K562 (cell line): ENCODE results near the gene RGS3. TPM values are rescaled to one million over a fixed set of nuclear protein-coding genes. Genes with fewer than 3 reads are reported as not detected.

Experiments used
- ATAC-seq: fragments of 200-7000 bp; cut with Tn5 transposase; 3 replicates; pipeline ENCODE4 v1.9.1; 2020; ENCODE audit warnings: moderate library complexity
- BruUV-seq: library from RNA; stranded (reverse); fragments of 400-500 nt; replicated peaks from 2 replicates; lab custom pipeline; 2021; lab: Mats Ljungman, UMichigan
- CTCF ChIA-PET: fragments of 300-600 bp; formaldehyde crosslinking; extraction: SDS; loops from one replicate; lab custom pipeline; 2021; ENCODE audit warnings: low intra/inter-chr PET ratio; lab: Yijun Ruan, JAX
- POLR2A ChIA-PET: fragments of 300-600, 350-650 bp; sonication (Branson Sonifier 250); formaldehyde crosslinking; extraction: SDS; loops from one replicate; lab custom pipeline; 2021; ENCODE audit warnings: antibody characterized with exemption, inconsistent platforms; lab: Yijun Ruan, JAX
- DNase-seq, 4 experiments: peaks; one replicate each; pipeline versions ENCODE4 v3.0.0 to v3.0.0-alpha.2; 2011 to 2018; ENCODE audit warnings: low spot score in 3 of 4, mixed read lengths in 3 of 4; ENCODE audit errors: extremely low read depth in 1 of 4
- FAIRE-seq: peaks from 2 replicates; lab custom pipeline; 2011; peaks lifted over from hg19 to GRCh38; lab: Jason Lieb, UNC
- H2AFZ ChIP-seq: 2 replicates; pipeline ENCODE4 v1.6.0; 2011; ENCODE audit warnings: low read depth, low read length, control low read depth, inconsistent platforms
- H3K27ac ChIP-seq: fragments of 200-600 bp; 3 replicates; pipeline ENCODE4 v1.8.0; 2011; ENCODE audit warnings: low read depth, mild to moderate bottlenecking, control low read depth, inconsistent platforms, low read length, moderate library complexity, mixed read lengths; ENCODE audit errors: extremely low read depth
- H3K27me3 ChIP-seq, 2 experiments: fragments of 300-600 bp in 1 of 2; 2 replicates in 1 of 2; 3 replicates in 1 of 2; pipeline versions ENCODE4 v1.6.0 to v1.8.0; 2011; ENCODE audit warnings: inconsistent platforms in 2 of 2, low read length in 2 of 2, mild to moderate bottlenecking in 1 of 2, mixed read lengths in 1 of 2, moderate library complexity in 1 of 2; ENCODE audit not compliant: control insufficient read depth in 2 of 2, insufficient read depth in 2 of 2
- H3K36me3 ChIP-seq: fragments of 300-600 bp; 3 replicates; pipeline ENCODE4 v1.8.0; 2011; ENCODE audit warnings: mild to moderate bottlenecking, low read length, inconsistent platforms; ENCODE audit not compliant: control insufficient read depth, insufficient read depth
- H3K4me1 ChIP-seq, 2 experiments: fragments of 200-600 bp in 1 of 2; replicated peaks in 1 of 2; 2 replicates in 1 of 2; 3 replicates in 1 of 2; pipeline versions ENCODE4 v1.5.1 to v1.8.0; 2011; ENCODE audit warnings: inconsistent platforms in 2 of 2, low read length in 2 of 2, mild to moderate bottlenecking in 1 of 2, mixed read lengths in 1 of 2, moderate library complexity in 1 of 2; ENCODE audit not compliant: control insufficient read depth in 2 of 2, insufficient read depth in 2 of 2
- H3K4me2 ChIP-seq: 2 replicates; pipeline ENCODE4 v1.6.1; 2011; ENCODE audit warnings: low read length, control low read depth, inconsistent platforms, mixed read lengths; ENCODE audit not compliant: insufficient read depth
- H3K4me3 ChIP-seq: fragments of 200-600 bp; sonication (generic), shearing (Covaris generic); 2 replicates; pipeline ENCODE4 v1.5.1; 2016; ENCODE audit warnings: control low read depth, inconsistent platforms
- H3K79me2 ChIP-seq: fragments of 200-600 bp; 3 replicates; pipeline ENCODE4 v1.8.0; 2011; ENCODE audit warnings: low read length, inconsistent platforms; ENCODE audit not compliant: control insufficient read depth, insufficient read depth
- H3K9ac ChIP-seq, 2 experiments: 2 replicates each; pipeline versions ENCODE4 v1.6.0 to v1.6.1; 2011; ENCODE audit warnings: low read depth in 2 of 2, low read length in 2 of 2, control low read depth in 1 of 2, inconsistent platforms in 1 of 2, mild to moderate bottlenecking in 1 of 2, mixed read lengths in 1 of 2; ENCODE audit not compliant: insufficient read depth in 1 of 2
- H3K9me1 ChIP-seq: one replicate; pipeline ENCODE4 v1.6.0; 2011; ENCODE audit warnings: inconsistent platforms, mild to moderate bottlenecking, low read length, moderate library complexity; ENCODE audit not compliant: control insufficient read depth, insufficient read depth
- H3K9me3 ChIP-seq: replicated peaks from 2 replicates; pipeline ENCODE4 v1.5.1; 2011; ENCODE audit warnings: low read depth, low read length, inconsistent platforms; ENCODE audit not compliant: control insufficient read depth, insufficient read depth
- H4K20me1 ChIP-seq: replicated peaks from 2 replicates; pipeline ENCODE4 v1.6.1; 2011; ENCODE audit warnings: low read length, inconsistent platforms, mixed read lengths; ENCODE audit not compliant: control insufficient read depth, insufficient read depth
- BRD9 ChIP-seq: fragments of 450-650 bp; IDR thresholded peaks from 2 replicates; pipeline ENCODE4 v1.6.1; 2018; ENCODE audit warnings: low read depth; ENCODE audit not compliant: partially characterized antibody
- ERF ChIP-seq: fragments of 450-650 bp; formaldehyde crosslinking; IDR thresholded peaks from 2 replicates; pipeline ENCODE4 v1.4.0; 2020; ENCODE audit warnings: mild to moderate bottlenecking, mixed read lengths
- FOXJ2 ChIP-seq: fragments of 200-800 bp; sonication (Bioruptor generic); IDR thresholded peaks from 2 replicates; pipeline ENCODE4 v1.6.1; 2016; ENCODE audit warnings: missing genetic modification characterization, missing compliant biosample characterization
- GABPA ChIP-seq: fragments of 200-800 bp; sonication (Bioruptor generic); conservative IDR thresholded peaks from 2 replicates; pipeline ENCODE4 v1.6.1; 2016; ENCODE audit warnings: low read depth, missing genetic modification characterization, missing compliant biosample characterization
- ID3 ChIP-seq, 2 experiments: fragments of 250-450 bp in 1 of 2; fragments of 450-650 bp in 1 of 2; sonication (Bioruptor Pico) in 1 of 2; IDR thresholded peaks; 2 replicates each; pipeline versions ENCODE4 v1.6.1 to v1.8.0; 2016 to 2021; ENCODE audit warnings: mild to moderate bottlenecking in 2 of 2, moderate library complexity in 2 of 2, missing compliant biosample characterization in 1 of 2, missing genetic modification characterization in 1 of 2
- KAT8 ChIP-seq: fragments of 450-650 bp; IDR thresholded peaks from 2 replicates; pipeline ENCODE4 v1.6.1; 2016; ENCODE audit warnings: low read depth, mild to moderate bottlenecking
- KDM4B ChIP-seq, 2 experiments: fragments of 450-650 bp in 1 of 2; sonication (generic) in 1 of 2; IDR thresholded peaks; 2 replicates each; pipeline ENCODE4 v1.6.1; 2016 to 2017; ENCODE audit warnings: borderline replicate concordance in 2 of 2, antibody characterized with exemption in 1 of 2, low read depth in 1 of 2, mild to moderate bottlenecking in 1 of 2
- PTBP1 ChIP-seq: fragments of 200-400 bp; formaldehyde crosslinking; IDR thresholded peaks from 2 replicates; pipeline ENCODE4 v1.6.1; 2017; ENCODE audit warnings: low read depth, low read length
- TBL1XR1 ChIP-seq, 2 experiments: IDR thresholded peaks; 2 replicates each; pipeline ENCODE4 v1.6.1; 2012; ENCODE audit warnings: improper control_type of control experiment in 2 of 2, low read length in 2 of 2, mild to moderate bottlenecking in 1 of 2
- VEZF1 ChIP-seq: fragments of 200-800 bp; sonication (Bioruptor generic); IDR thresholded peaks from 2 replicates; pipeline ENCODE4 v1.6.1; 2017; ENCODE audit warnings: missing genetic modification characterization, missing compliant biosample characterization
- ZMIZ1 ChIP-seq, 2 experiments: fragments of 150-350 bp in 1 of 2; IDR thresholded peaks; 2 replicates each; pipeline ENCODE4 v1.6.1; 2012 to 2016; ENCODE audit warnings: low read depth in 2 of 2, low read length in 2 of 2, mild to moderate bottlenecking in 1 of 2, moderate library complexity in 1 of 2
- ZNF23 ChIP-seq: fragments of 250-450 bp; sonication (Bioruptor Pico); IDR thresholded peaks from 2 replicates; pipeline ENCODE4 v1.4.0; 2020; ENCODE audit warnings: mild to moderate bottlenecking
- WGBS: fragments of 100-300 bp; shearing (Covaris generic); methylation state at CpG from one replicate; pipeline ENCODE4 v1.1.6; 2016; ENCODE audit warnings: low coverage, mixed read lengths; ENCODE audit not compliant: insufficient coverage; ENCODE audit errors: missing lambda C conversion rate; 5-methylcytosine and 5-hydroxymethylcytosine counted together
- in situ Hi-C: fragments of 300-500 bp; cut with MboI; formaldehyde crosslinking; loops from 4 replicates; pipeline ENCODE4 v1.15.0; 2018; ENCODE audit warnings: inconsistent platforms, mixed read lengths
- intact Hi-C: fragments of 100-400 bp; cut with micrococcal nuclease; formaldehyde crosslinking; loops from 2 replicates; pipeline ENCODE4 v1.14.2; 2022
- polyA plus RNA-seq, 8 experiments: library from polyadenylated mRNA; depleted of rRNA in 4 of 8; stranded (reverse) in 5 of 8; unstranded in 3 of 8; fragments of >200 nt; fragmentation: Nextera tagmentation in 2 of 8; fragmentation: Illumina TruSeq in 1 of 8; extraction: Ambion mirVana in 2 of 8; extraction: Trizol in 1 of 8; gene quantifications; 2 replicates each; pipeline versions ENCODE4 v1.2.1 to v1.2.3, GENCODE V29; 2011 to 2014; ENCODE audit warnings: inconsistent platforms in 1 of 8, missing spikeins in 1 of 8
- total RNA-seq, 7 experiments: library from RNA; depleted of rRNA in 6 of 7; stranded (reverse); fragments of >200 nt in 6 of 7; fragmentation: Illumina TruSeq in 2 of 7; extraction: Trizol in 2 of 7; gene quantifications; 2 replicates each; pipeline versions ENCODE4 v1.2.1 to v1.2.3, GENCODE V29; 2011 to 2021; ENCODE audit warnings: low replicate concordance in 1 of 7

Gene RGS3
- total and polyA plus RNA-seq, 9 of the 15 experiments (the other 6 are each of a cell fraction or from before 2014, with no cell fraction given) = 0.08 to 2.9 (median 0.95) TPM

GRCh38 chr9:113641100-113641885 is 177.8 kb downstream of the RGS3 start:
- DNase-seq = no peak
- H3K9me1 ChIP-seq = no peaks in the 10 kb centered on the region
- 2% methylated on average over 7 of the region's 7 CpGs for WGBS
- no TSS peak for BruUV-seq
- POLR2A ChIA-PET = no interaction called here
- no peak overlapping the region for H3K4me2 ChIP-seq
- CTCF ChIA-PET = no interaction called here
- no peaks in the 10 kb centered on the region; a peak in 1 of 5 replicates for H3K4me1 ChIP-seq
- H3K4me3 ChIP-seq = no peak overlapping the region
- no peaks in the 10 kb centered on the region for H4K20me1 ChIP-seq
- FAIRE-seq = no peak
- H2AFZ ChIP-seq = no peak overlapping the region
- no peak overlapping the region for H3K27ac ChIP-seq
- no peak for ATAC-seq
- H3K9me3 ChIP-seq = no peaks in the 10 kb centered on the region
- H3K79me2 ChIP-seq = no peaks in the 10 kb centered on the region
- H3K27me3 ChIP-seq = peaks cover 11 to 40% of the 10 kb centered on the region in 2 experiments; a peak in 3 of 5 replicates
- no peak overlapping the region for H3K9ac ChIP-seq
- in situ Hi-C loops = no loop called here
- no peaks in the 10 kb centered on the region for H3K36me3 ChIP-seq
- intact Hi-C loops = no loop called here
- TF ChIP-seq ZNF23 (CRISPR knock-in tag) = no peak
- no peak for TF ChIP-seq ERF
- no peak for TF ChIP-seq ZMIZ1 (IDR thresholded peaks at IDR 0.05; ENCODE audit: low read depth in 2 of 2, low read length in 2 of 2)
- TF ChIP-seq PTBP1 = no peak
- TF ChIP-seq FOXJ2 (tag) = no peak
- no peak for TF ChIP-seq KAT8
- TF ChIP-seq KDM4B (IDR thresholded peaks at IDR 0.05; ENCODE audit: borderline replicate concordance in 2 of 2, low read depth in 1 of 2) = no peak
- TF ChIP-seq VEZF1 = no peak
- TF ChIP-seq ID3 (CRISPR knock-in tag; IDR thresholded peaks at IDR 0.05) = no peak
- no peak for TF ChIP-seq ID3 (tag; IDR thresholded peaks at IDR 0.05)
- TF ChIP-seq GABPA (tag) = no peak
- no peak for TF ChIP-seq TBL1XR1 (IDR thresholded peaks at IDR 0.05; ENCODE audit: low read length in 2 of 2)
- TF ChIP-seq BRD9 = no peak
